HUES64 (cell line): ENCODE data around the gene FBLN1.

ENCODE experiments used
- H3K27ac ChIP-seq: 2 replicates; pipeline ENCODE4 v1.7.0; 2013; ENCODE audit warnings: low read depth, low read length, inconsistent platforms
- H3K27me3 ChIP-seq: 2 replicates; pipeline ENCODE4 v1.6.1; 2013; ENCODE audit warnings: mild to moderate bottlenecking, low read length; ENCODE audit not compliant: insufficient read depth
- H3K36me3 ChIP-seq: 2 replicates; pipeline ENCODE4 v1.6.1; 2013; ENCODE audit warnings: mild to moderate bottlenecking, low read length; ENCODE audit not compliant: insufficient read depth
- H3K4me1 ChIP-seq: 2 replicates; pipeline ENCODE4 v1.6.1; 2013; ENCODE audit warnings: mild to moderate bottlenecking, low read length, moderate library complexity; ENCODE audit not compliant: insufficient read depth
- H3K4me3 ChIP-seq: 2 replicates; pipeline ENCODE4 v1.5.1; 2013; ENCODE audit warnings: mild to moderate bottlenecking, low read length, moderate library complexity
- H3K9ac ChIP-seq: 2 replicates; pipeline ENCODE4 v1.6.1; 2013; ENCODE audit warnings: mild to moderate bottlenecking, low read depth, low read length
- H3K9me3 ChIP-seq: 2 replicates; pipeline ENCODE4 v1.6.1; 2013; ENCODE audit warnings: low read depth, low read length; ENCODE audit not compliant: insufficient read depth
- WGBS: fragments of 150-250, 120-280 bp; methylation state at CpG from one replicate; pipeline ENCODE4 v1.1.7; 2013; ENCODE audit warnings: missing lambda C conversion rate; 5-methylcytosine and 5-hydroxymethylcytosine counted together

Gene FBLN1

DNA sequence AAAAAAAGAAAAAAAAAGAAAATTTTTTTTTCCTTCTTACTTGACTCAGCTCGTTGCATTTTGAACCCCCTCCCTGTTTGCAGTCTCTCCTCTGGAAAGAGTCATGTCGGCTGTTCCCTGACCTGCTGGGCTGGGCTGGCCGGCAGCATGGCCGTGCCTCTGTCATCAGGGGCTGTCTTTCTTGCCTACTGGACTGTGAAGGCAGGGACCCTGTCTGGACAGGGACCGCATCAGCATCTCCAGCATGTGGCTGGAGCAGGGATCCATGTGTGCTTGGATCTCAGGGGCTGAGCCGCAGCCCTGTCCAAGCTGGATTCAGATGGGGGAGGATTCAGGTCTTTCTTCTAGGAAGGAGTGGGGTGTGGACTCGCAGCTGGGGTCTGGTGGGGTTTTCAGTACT lies 15.5 kb downstream of the FBLN1 start:
- WGBS = 95% methylated on average over 7 of the region's 7 CpGs
- H3K4me1 ChIP-seq = peaks cover 14% of the 10 kb centered on the region; the same call in 1 of the 2 replicates
- H3K9me3 ChIP-seq = no peaks in the 10 kb centered on the region
- peaks cover 45% of the 10 kb centered on the region for H3K36me3 ChIP-seq
- no peak overlapping the region for H3K4me3 ChIP-seq
- H3K9ac ChIP-seq = no peak overlapping the region
- no peaks in the 10 kb centered on the region for H3K27me3 ChIP-seq
- H3K27ac ChIP-seq = no peak overlapping the region

DNA sequence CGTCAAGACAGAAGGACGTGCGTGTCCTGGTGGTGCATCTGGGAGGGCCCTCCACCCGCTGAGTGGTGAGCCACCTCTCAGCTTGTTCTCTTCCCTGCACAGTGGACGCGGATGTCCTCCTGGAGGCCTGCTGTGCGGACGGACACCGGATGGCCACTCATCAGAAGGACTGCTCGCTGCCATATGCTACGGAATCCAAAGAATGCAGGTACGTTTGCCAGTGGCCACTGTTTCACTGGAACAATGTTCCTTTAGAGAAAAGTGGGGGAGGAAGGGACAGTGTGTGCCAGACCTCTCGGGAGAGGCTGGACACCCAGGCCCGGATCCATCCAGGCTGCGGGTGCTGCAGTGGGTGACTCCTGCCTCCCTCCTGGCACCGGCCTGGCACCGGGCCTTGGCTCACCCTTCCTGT lies 15.9 kb downstream of the FBLN1 start:
- H3K27me3 ChIP-seq = no peaks in the 10 kb centered on the region
- no peak overlapping the region for H3K9ac ChIP-seq
- H3K4me1 ChIP-seq = peaks cover 14% of the 10 kb centered on the region; the same call in 1 of the 2 replicates
- H3K9me3 ChIP-seq = no peaks in the 10 kb centered on the region
- WGBS = 91% methylated on average over 17 of the region's 17 CpGs
- no peak overlapping the region for H3K27ac ChIP-seq
- no peak overlapping the region for H3K4me3 ChIP-seq
- peaks cover 50% of the 10 kb centered on the region for H3K36me3 ChIP-seq

DNA sequence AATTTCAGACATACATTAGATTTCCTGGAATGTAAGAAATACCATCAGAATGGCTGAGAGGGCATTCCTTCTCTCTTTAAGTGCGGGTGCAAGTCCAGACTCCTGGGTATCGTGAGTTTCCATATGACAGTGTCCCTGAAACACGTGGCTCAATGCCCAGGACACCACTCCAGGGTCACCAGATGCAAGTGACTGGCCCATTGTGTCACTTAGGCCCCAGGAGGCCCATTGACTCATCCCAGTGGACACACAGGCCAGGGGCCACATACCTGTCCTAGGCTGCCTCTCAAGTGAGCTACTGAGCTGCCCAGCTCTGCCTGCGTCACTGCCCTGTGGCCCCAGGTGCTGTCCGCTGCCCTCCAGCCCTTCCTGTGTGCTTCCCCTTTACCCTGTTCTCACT lies 18.5 kb downstream of the FBLN1 start:
- WGBS = 94% methylated on average over 5 of the region's 5 CpGs
- H3K9ac ChIP-seq = no peak overlapping the region

DNA sequence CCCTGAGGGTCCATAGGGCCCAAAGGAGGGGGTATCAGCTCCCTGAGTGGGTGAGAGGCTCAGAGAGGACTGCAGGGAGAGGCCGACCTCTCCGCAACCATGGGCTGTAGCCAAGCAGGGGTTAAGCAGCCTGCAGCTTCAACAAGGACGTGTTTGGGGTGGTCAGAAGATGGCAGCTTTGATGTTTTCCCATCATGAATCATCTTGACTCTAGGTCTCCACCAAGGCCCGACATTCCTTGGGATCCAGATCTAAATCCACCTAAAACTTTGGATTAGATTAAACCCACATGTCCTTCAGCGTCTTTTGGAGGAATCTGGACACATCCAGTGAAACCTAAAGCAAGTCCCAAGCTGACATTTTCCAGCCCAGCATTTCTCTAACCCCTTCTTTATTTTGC lies 19.8 kb downstream of the FBLN1 start:
- peaks cover 80% of the 10 kb centered on the region for H3K36me3 ChIP-seq
- no peaks in the 10 kb centered on the region for H3K4me1 ChIP-seq
- H3K4me3 ChIP-seq = no peak overlapping the region
- H3K27ac ChIP-seq = no peak overlapping the region
- no peaks in the 10 kb centered on the region for H3K9me3 ChIP-seq
- no peaks in the 10 kb centered on the region for H3K27me3 ChIP-seq
- WGBS = 88% methylated on average over 5 of the region's 5 CpGs
- H3K9ac ChIP-seq = no peak overlapping the region

More for the DNA sequence above, 18.5 kb downstream of the FBLN1 start:
- no peaks in the 10 kb centered on the region for H3K9me3 ChIP-seq
- no peaks in the 10 kb centered on the region for H3K27me3 ChIP-seq
- no peak overlapping the region for H3K27ac ChIP-seq
- peaks cover 1% of the 10 kb centered on the region; the same call in 1 of the 2 replicates for H3K4me1 ChIP-seq
- H3K4me3 ChIP-seq = no peak overlapping the region
- H3K36me3 ChIP-seq = peaks cover 68% of the 10 kb centered on the region

DNA sequence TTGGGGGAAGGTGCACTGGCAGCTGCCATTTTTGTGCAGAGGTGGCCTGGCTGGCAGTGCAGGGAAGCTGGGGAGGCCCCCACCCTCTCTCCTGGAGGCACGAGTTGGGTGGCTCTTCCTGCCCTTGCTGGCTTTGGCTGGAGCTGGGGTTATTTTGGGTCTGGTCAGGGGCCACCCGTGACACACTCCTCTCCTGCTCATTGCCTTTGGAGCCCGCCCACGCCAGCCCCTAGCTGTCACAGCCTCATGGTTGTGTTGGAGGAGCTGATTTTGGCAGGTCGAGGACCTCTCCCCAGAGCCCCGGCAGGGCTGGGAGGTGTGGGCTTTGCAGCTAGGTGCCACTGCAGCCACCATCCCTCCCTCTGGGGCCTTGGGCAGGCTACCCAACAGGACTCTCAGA lies 21.5 kb downstream of the FBLN1 start:
- H3K36me3 ChIP-seq = peaks cover 85% of the 10 kb centered on the region
- H3K27me3 ChIP-seq = no peaks in the 10 kb centered on the region
- WGBS = 98% methylated on average over 6 of the region's 6 CpGs
- H3K9me3 ChIP-seq = no peaks in the 10 kb centered on the region
- H3K4me3 ChIP-seq = no peak overlapping the region
- no peak overlapping the region for H3K9ac ChIP-seq
- no peak overlapping the region for H3K27ac ChIP-seq
- H3K4me1 ChIP-seq = no peaks in the 10 kb centered on the region

DNA sequence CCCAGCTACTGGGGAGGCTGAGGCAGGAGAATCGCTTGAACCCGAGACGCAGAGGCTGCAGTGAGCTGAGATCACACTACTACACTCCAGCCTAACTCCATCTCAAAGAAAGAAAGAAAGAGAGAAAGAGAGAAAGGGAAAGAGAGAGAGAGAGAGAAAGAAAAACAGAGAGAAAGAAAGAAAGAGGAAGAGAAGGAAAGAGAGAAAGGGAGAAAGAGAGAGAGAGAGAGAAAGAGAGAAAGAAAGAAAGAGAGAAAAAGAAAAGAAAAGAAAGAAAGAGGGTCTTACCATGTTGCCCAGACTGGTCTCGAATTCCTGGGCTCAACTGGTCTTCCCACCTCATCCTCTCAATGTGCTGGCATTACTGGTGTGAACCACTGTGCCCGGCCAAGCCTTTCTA lies 22.3 kb downstream of the FBLN1 start:
- H3K4me3 ChIP-seq = no peak overlapping the region
- H3K27me3 ChIP-seq = no peaks in the 10 kb centered on the region
- no peaks in the 10 kb centered on the region for H3K4me1 ChIP-seq
- no peak overlapping the region for H3K9ac ChIP-seq
- 90% methylated on average over 2 of the region's 5 CpGs for WGBS
- H3K36me3 ChIP-seq = peaks cover 87% of the 10 kb centered on the region
- no peaks in the 10 kb centered on the region for H3K9me3 ChIP-seq
- no peak overlapping the region for H3K27ac ChIP-seq

DNA sequence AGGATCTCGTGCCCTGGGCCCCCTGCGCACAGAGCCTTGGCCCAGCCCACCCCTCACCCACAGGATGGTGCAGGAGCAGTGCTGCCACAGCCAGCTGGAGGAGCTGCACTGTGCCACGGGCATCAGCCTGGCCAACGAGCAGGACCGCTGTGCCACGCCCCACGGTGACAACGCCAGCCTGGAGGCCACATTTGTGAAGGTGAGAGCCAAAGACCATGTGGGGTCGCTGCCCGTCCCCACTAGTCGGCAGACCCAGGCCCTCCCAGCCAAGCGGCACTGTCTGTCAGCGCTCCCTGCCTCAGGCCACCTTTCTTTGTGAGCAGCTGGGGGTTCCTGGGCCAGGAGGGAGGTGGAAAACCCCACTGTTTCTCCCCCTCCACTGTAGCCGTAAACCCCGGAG lies 22.8 kb downstream of the FBLN1 start:
- Histone ChIP-seq H3K36me3 (peaks cover 87% of the 10 kb centered on the region), H3K9me3 (no peaks in the 10 kb centered on the region), H3K9ac (no peak overlapping the region), H3K4me1 (no peaks in the 10 kb centered on the region), H3K27ac (no peak overlapping the region), H3K27me3 (no peaks in the 10 kb centered on the region), H3K4me3 (no peak overlapping the region)
- 95% methylated on average over 15 of the region's 15 CpGs for WGBS

DNA sequence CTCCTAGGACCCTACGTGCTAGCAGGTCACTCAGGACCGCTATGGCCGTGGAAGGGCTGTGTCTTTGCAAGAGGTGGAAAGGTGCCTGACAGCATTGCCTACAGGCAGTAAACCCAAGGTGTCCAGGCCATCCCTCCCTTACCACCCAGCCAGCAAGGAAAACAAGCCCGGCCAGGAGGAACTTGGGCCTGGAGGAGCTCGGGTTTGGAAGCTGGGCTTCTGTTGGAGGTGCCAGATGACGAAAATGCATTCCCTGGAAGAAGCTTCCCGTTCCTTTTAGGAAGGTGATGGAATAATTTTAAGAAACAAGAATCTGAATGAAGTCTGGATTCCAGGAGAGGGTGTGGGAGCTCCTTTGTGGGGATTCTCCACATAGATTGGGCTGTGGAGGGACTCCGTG lies 23.6 kb downstream of the FBLN1 start:
- H3K27ac ChIP-seq = no peak overlapping the region
- H3K4me1 ChIP-seq = no peaks in the 10 kb centered on the region
- H3K27me3 ChIP-seq = no peaks in the 10 kb centered on the region
- H3K4me3 ChIP-seq = no peak overlapping the region
- no peaks in the 10 kb centered on the region for H3K9me3 ChIP-seq
- no peak overlapping the region for H3K9ac ChIP-seq
- H3K36me3 ChIP-seq = peaks cover 88% of the 10 kb centered on the region
- WGBS = 92% methylated on average over 8 of the region's 8 CpGs

DNA sequence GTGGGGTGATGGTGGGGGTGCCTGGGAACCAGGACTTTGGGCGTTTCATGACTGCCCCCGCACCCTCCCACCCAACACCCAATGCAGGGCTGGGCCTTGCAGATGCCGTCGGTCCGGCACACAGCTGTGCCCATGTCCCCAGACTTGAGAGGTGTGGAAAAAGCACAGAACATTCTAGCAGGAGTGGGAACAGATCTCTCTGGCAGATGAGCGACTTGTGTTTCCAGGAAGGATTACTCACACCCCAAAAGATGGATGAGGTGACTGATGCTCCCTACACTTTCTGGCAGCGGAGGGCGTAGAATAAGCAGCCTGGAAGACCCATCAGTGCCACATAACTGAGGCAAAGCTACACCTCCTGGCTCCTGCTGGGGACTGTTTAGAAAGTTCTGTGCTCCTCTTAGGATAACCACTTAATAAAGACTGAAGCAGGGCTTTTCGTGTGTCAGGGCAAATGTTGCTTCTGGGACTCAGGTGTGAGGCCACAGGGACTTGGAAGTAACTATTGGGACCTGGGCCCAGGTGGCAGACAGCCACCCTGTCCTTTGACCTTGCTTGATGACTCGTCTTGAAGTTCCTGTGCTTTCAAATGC lies 24.2 kb downstream of the FBLN1 start:
- H3K27ac ChIP-seq = no peak overlapping the region
- H3K9me3 ChIP-seq = no peaks in the 10 kb centered on the region
- WGBS = 95% methylated on average over 10 of the region's 10 CpGs
- peaks cover 88% of the 10 kb centered on the region for H3K36me3 ChIP-seq
- no peaks in the 10 kb centered on the region for H3K27me3 ChIP-seq
- no peak overlapping the region for H3K4me3 ChIP-seq
- H3K4me1 ChIP-seq = no peaks in the 10 kb centered on the region
- H3K9ac ChIP-seq = no peak overlapping the region

DNA sequence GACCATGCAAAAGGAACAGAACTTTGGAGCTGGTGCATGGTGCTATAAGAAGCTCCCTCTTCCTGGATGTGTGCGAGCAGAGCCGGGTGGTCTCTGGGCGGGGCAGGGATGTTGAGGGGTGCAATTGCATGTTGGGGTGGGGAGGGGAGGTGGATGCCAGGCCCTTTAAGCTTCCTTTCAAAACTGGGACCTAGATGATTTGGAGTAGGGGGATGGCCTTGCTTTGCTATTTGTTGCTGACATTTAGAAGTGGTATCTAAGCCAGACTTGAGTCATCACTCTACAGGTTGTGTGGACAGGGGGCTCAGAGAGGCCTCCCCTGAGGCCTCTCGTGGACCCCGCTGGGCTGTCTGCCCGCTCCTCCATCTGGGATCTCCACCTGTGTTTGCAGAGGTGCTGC lies 24.8 kb downstream of the FBLN1 start:
- H3K36me3 ChIP-seq = peaks cover 88% of the 10 kb centered on the region

DNA sequence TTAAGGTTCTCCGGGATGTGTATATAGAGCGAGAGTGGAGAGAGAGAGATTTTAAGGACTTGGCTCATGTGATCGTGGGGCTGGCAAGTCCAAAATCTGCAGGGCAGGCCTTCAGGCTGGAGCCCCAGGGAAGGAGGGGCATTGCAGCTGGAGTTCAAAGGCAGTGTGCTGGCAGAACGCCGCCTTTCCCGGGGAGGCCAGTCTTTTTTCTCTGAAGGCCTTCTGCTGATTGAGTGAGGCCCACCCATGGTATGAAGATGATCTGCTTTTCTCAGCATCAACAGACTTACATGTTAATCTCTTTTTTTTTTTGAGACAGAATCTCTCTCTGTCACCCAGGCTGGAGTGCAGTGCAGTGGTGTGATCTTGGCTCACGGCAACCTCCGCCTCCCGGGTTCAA lies 25.4 kb downstream of the FBLN1 start:
- no peak overlapping the region for H3K27ac ChIP-seq
- no peaks in the 10 kb centered on the region for H3K9me3 ChIP-seq
- H3K4me3 ChIP-seq = no peak overlapping the region
- H3K27me3 ChIP-seq = no peaks in the 10 kb centered on the region
- WGBS = 97% methylated on average over 9 of the region's 9 CpGs
- H3K4me1 ChIP-seq = no peaks in the 10 kb centered on the region
- no peak overlapping the region for H3K9ac ChIP-seq
- peaks cover 88% of the 10 kb centered on the region for H3K36me3 ChIP-seq

More for the DNA sequence above, 24.8 kb downstream of the FBLN1 start:
- Histone ChIP-seq H3K4me3 (no peak overlapping the region), H3K9me3 (no peaks in the 10 kb centered on the region), H3K27me3 (no peaks in the 10 kb centered on the region), H3K27ac (no peak overlapping the region), H3K4me1 (no peaks in the 10 kb centered on the region), H3K9ac (no peak overlapping the region)
- WGBS = 96% methylated on average over 6 of the region's 6 CpGs

DNA sequence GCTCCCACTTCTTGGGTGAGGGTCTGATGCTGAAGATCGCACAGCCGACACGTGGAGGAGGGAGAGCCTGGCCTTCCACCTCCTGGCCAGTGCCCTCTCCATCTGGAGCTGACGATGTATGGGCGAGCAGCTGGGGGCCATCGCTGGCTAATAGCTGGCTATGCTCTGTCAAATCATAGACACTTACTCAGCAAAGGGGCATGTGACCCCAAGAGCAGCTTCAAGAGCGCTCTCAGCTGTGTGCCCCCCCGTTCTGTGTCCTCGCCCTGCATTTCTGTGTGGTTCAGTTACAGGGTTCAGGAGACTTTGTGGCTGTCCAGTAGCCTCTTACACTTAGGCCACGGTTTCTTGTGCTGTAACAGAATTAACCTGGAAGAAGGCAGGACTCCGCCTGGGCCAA lies 26.4 kb downstream of the FBLN1 start:
- Histone ChIP-seq H3K9ac (no peak overlapping the region), H3K4me1 (no peaks in the 10 kb centered on the region), H3K36me3 (peaks cover 88% of the 10 kb centered on the region), H3K27ac (no peak overlapping the region), H3K4me3 (no peak overlapping the region), H3K27me3 (no peaks in the 10 kb centered on the region), H3K9me3 (no peaks in the 10 kb centered on the region)
- WGBS = 95% methylated on average over 11 of the region's 11 CpGs
